RWPE1 (cell line): ENCODE measurements around the gene SASS6.

ENCODE experiments used
- CTCF ChIA-PET: fragments of 350-600 bp; sonication (Branson Sonifier 250); formaldehyde crosslinking; extraction: SDS; loops from one replicate; lab custom pipeline; 2021; lab: Yijun Ruan, JAX
- POLR2A ChIA-PET: fragments of 400-600 bp; formaldehyde crosslinking; extraction: SDS; loops from one replicate; lab custom pipeline; 2020; ENCODE audit warnings: antibody characterized with exemption; ENCODE audit not compliant: low non-redundant PET; lab: Yijun Ruan, JAX
- DNase-seq: peaks from one replicate; pipeline ENCODE4 v3.0.0; 2012; ENCODE audit warnings: low spot score
- H3K27ac ChIP-seq: fragments of 450-650 bp; 2 replicates; pipeline ENCODE4 v1.5.1; 2017
- CTCF ChIP-seq: fragments of 450-650 bp; conservative IDR thresholded peaks from 2 replicates; pipeline ENCODE4 v1.5.1; 2017; ENCODE audit warnings: low read depth, mild to moderate bottlenecking

Gene SASS6

GRCh38 chr1:100162881-100163280, 30.2 kb upstream of the SASS6 start:
- no peak for DNase-seq
- TF ChIP-seq CTCF = no peak
- CTCF ChIA-PET = no interaction called here
- H3K27ac ChIP-seq = no peak overlapping the region
- POLR2A ChIA-PET = no interaction called here

GRCh38 chr1:100152271-100152670, 19.5 kb upstream of the SASS6 start:
- ChIA-PET POLR2A (no interaction called here), CTCF (interaction anchor here (0.6 kb wide), 1 partner anchor 218 kb away, joined by 3 read pairs; no protein-coding TSS in a partner anchor)
- no peak for TF ChIP-seq CTCF
- DNase-seq = no peak
- no peak overlapping the region for H3K27ac ChIP-seq

GRCh38 chr1:100151679-100152078, 18.9 kb upstream of the SASS6 start:
- CTCF ChIA-PET = no interaction called here
- no peak for TF ChIP-seq CTCF
- no peak overlapping the region for H3K27ac ChIP-seq
- POLR2A ChIA-PET = no interaction called here
- DNase-seq = no peak

GRCh38 chr1:100147875-100148274, 15.1 kb upstream of the SASS6 start:
- CTCF ChIA-PET = no interaction called here
- POLR2A ChIA-PET = no interaction called here
- no peak for TF ChIP-seq CTCF
- H3K27ac ChIP-seq = no peak overlapping the region
- DNase-seq = no peak

GRCh38 chr1:100146958-100147357, 14.2 kb upstream of the SASS6 start:
- CTCF ChIA-PET = no interaction called here
- POLR2A ChIA-PET = interaction anchor here (0.6 kb wide), 1 partner anchor 20 kb away, joined by 3 read pairs; no protein-coding TSS in a partner anchor
- H3K27ac ChIP-seq = no peak overlapping the region
- DNase-seq = no peak
- TF ChIP-seq CTCF = no peak

- ChIA-PET POLR2A (no interaction called here), CTCF (no interaction called here)
- DNase-seq = no peak
- no peak for TF ChIP-seq CTCF
- H3K27ac ChIP-seq = no peak overlapping the region
Measured at GRCh38 chr1:100145116-100145515, 12.4 kb upstream of the SASS6 start.
